Bronchial epithelial cell (primary cell): ENCODE data around the gene DGKI. TPM values are rescaled to one million over a fixed set of nuclear protein-coding genes. Genes with fewer than 3 reads are reported as not detected.

Source experiments
- DNase-seq: peaks from one replicate; pipeline ENCODE4 v3.0.0-alpha.2; 2010; ENCODE audit warnings: low read depth
- FAIRE-seq: peaks from 2 replicates; lab custom pipeline; 2011; peaks lifted over from hg19 to GRCh38; lab: Jason Lieb, UNC
- H3K27me3 ChIP-seq: 2 replicates; pipeline ENCODE4 v1.5.1; 2011; ENCODE audit warnings: low read length; ENCODE audit not compliant: control insufficient read depth, insufficient read depth
- H3K36me3 ChIP-seq: 2 replicates; pipeline ENCODE4 v1.5.1; 2011; ENCODE audit warnings: low read length; ENCODE audit not compliant: control insufficient read depth, insufficient read depth
- H3K4me3 ChIP-seq: 2 replicates; pipeline ENCODE4 v1.5.1; 2011; ENCODE audit warnings: mild to moderate bottlenecking, low read depth, low read length, control low read depth
- CTCF ChIP-seq: IDR thresholded peaks from 2 replicates; pipeline ENCODE4 v1.5.1; 2011; ENCODE audit warnings: mild to moderate bottlenecking, moderate library complexity, low read length, control low read depth, inconsistent platforms; ENCODE audit not compliant: insufficient read depth, severe bottlenecking
- total RNA-seq: library from RNA; depleted of rRNA; stranded (reverse); fragments of >200 nt; gene quantifications from 2 replicates; pipeline ENCODE4 v1.2.1, GENCODE V29; 2014

Gene DGKI
- total RNA-seq, 1 donor from 2014 or later: under 0.01 TPM

DNA sequence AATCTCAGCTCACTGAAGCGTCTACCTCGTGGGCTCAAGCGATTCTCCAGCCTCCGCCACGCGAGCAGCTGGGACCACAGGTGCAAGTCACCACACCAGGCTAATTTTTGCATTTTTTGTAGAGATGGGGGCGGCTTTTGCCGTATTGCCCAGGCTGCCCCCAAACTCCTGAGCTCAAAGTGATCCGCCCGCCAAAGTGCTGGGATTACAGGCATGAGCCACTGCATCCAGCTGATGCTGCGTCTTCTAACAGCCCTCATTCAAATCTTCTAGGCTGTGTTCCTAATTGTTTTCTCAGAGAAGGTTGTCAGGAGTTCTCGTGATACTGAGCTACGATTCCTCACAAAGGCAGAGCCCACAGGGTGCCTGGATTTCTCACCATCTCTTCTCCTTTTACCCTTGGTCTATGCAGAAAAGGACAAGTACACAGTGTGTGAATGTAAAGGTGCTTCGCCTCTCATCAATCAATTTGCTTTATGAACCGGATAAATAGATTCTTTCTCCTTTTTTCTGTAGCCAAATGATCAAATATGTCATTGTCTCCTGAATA lies 255.9 kb downstream of the DGKI start:
- DNase-seq (no peak), FAIRE-seq (no peak)
- H3K36me3 ChIP-seq: no peaks in the 10 kb centered on the region
- no peak for TF ChIP-seq CTCF
- no peak overlapping the region for H3K4me3 ChIP-seq
- no peaks in the 10 kb centered on the region for H3K27me3 ChIP-seq

DNA sequence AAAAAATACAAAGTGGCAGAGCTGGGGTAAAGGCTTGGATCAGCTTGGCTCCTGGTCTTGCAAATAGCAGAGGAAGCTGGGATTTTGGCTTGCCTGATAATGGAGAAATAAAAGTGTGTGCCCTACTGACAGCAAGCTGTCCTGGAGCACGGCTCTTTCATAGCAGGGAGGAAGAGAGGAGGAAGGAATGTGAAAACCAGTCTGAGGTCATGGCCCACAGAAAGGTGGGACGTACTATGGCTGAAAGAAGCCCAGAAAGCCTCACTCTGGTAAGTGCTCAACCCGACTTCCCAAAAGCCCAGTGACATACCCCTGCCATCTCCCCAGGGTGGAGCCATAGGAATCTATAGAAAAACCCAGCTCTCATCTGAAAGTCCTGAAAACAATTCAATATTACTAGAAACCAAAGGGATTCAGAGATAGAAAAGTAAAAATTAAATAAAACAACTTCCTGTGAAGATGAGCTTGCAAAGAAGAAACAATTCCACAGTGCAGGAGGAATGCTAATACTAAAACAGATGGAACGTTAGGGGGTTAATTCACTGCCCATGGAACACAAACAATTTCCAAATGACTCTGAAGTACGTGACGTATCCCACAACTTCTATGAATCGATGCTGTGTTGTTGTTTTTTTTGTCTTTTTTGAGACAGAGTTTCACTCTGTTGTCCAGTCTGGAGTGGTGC lies 256.6 kb downstream of the DGKI start:
- FAIRE-seq: no peak
- Histone ChIP-seq H3K4me3 (no peak overlapping the region), H3K27me3 (no peaks in the 10 kb centered on the region), H3K36me3 (no peaks in the 10 kb centered on the region)
- no peak for TF ChIP-seq CTCF
- DNase-seq: no peak

GRCh38 chr7:137587326-137587725 lies 259.4 kb downstream of the DGKI start:
- no peak overlapping the region for H3K4me3 ChIP-seq
- DNase-seq (no peak), FAIRE-seq (no peak)
- H3K27me3 ChIP-seq: no peaks in the 10 kb centered on the region
- TF ChIP-seq CTCF: no peak
- H3K36me3 ChIP-seq: no peaks in the 10 kb centered on the region

DNA sequence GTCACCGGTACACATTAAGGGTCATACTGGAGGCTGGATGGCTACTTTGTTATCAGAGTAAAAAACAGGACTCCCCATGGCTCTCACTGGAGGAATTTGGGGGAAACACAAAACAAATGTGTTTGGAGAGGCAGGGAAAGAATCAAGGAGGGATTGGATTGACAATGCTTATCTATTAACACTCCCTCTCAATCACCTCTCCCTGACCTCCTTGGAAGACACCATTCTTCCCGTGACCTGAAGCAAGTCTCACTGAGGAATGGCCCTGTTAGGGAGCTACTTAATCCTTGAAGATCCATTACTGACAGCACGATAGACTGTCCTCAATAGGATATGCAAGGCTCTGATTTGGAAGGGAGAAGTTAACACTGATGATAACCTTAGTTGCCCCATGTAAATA lies 261.2 kb downstream of the DGKI start:
- H3K27me3 ChIP-seq: no peaks in the 10 kb centered on the region
- no peaks in the 10 kb centered on the region for H3K36me3 ChIP-seq
- no peak for DNase-seq
- no peak for TF ChIP-seq CTCF
- no peak overlapping the region for H3K4me3 ChIP-seq
- FAIRE-seq: no peak

DNA sequence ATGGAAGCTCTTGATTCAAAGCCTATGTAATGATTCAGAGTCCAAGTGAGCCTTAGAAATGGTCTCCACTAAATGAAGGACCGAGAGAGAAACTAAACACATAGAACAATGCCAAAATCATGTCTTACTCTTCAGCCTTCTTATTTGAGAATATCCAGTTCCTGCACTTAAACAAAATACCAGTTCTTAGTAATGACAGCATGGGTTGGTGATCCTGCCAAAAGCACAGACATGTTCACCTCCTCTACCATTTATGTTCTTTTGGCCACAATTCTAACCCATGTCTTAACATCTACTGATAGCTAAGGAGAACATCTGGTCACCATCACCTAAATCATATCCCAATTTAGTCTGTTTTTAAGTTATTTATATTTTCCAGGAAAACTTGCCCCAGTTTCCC lies 263.6 kb downstream of the DGKI start:
- Histone ChIP-seq H3K4me3 (no peak overlapping the region), H3K36me3 (no peaks in the 10 kb centered on the region), H3K27me3 (no peaks in the 10 kb centered on the region)
- DNase-seq: no peak
- no peak for FAIRE-seq
- no peak for TF ChIP-seq CTCF
